GM23248 (cell line): ENCODE results near the gene GAP43.

ENCODE experiments used
- EZH2 ChIP-seq: fragments of 200-600 bp; sonication (generic); IDR thresholded peaks from 2 replicates; pipeline ENCODE4 v1.6.1; 2018; ENCODE audit warnings: antibody characterized with exemption, mild to moderate bottlenecking; ENCODE audit not compliant: insufficient read depth, poor library complexity, severe bottlenecking
- EZH2phosphoT487 ChIP-seq: fragments of 200-600 bp; sonication (generic); IDR thresholded peaks from 2 replicates; pipeline ENCODE4 v1.6.1; 2018; ENCODE audit warnings: antibody characterized with exemption, moderate library complexity, mild to moderate bottlenecking, low read depth; ENCODE audit not compliant: insufficient read depth

DNA sequence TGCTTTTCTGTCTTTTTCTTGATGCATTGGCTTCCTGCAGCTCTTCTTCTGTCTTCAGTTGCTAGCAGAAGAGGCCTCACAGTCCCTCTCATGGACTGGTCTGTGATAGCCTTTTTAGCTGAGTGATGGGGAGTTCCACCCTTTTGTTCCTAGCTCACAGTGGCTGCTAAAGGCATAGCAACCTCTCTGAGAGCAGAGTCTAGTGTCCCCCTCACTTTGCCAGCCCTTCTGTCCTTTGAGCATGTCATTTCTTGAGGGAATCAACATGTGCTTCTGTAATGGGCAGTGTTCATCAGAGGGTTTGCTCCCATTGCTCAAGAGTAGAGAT is 44.4 kb downstream of the GAP43 start:
- no peak for TF ChIP-seq EZH2
- no peak for TF ChIP-seq EZH2phosphoT487
